Measurements from ENCODE around the gene CDC7.

DNA sequence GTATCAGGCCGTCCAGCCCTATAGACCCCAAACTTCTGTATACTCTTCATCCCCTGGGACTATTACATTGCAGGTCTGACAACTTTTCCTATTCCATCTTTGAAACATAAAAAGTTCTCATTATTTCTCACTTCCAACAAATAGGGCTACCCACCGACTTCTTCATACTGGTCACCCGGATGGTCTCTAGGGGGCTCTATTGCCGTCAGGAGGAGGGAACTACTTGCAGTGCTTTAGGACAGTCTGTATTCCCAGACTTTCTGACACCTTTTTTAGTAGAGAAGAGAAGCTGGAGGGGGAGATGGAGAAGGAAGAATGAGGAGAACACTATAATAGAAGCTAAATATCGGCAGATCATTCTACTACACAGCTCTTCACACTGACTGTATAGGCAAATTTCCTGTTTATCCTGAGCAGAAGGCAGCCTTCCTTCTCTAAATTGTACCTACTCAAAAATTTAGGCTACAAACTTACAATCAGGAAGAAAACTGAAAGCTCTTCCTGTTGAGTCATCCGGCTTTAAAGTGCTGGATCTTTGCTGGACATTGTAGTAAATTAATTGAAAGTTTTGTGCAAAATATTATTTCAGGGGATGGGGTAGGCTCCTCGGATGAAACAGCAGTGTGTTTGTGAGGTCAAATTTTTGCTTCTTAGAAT lies 54.6 kb downstream of the CDC7 start:
- TF ChIP-seq, protein P1, sequence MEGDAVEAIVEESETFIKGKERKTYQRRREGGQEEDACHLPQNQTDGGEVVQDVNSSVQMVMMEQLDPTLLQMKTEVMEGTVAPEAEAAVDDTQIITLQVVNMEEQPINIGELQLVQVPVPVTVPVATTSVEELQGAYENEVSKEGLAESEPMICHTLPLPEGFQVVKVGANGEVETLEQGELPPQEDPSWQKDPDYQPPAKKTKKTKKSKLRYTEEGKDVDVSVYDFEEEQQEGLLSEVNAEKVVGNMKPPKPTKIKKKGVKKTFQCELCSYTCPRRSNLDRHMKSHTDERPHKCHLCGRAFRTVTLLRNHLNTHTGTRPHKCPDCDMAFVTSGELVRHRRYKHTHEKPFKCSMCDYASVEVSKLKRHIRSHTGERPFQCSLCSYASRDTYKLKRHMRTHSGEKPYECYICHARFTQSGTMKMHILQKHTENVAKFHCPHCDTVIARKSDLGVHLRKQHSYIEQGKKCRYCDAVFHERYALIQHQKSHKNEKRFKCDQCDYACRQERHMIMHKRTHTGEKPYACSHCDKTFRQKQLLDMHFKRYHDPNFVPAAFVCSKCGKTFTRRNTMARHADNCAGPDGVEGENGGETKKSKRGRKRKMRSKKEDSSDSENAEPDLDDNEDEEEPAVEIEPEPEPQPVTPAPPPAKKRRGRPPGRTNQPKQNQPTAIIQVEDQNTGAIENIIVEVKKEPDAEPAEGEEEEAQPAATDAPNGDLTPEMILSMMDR (IDR thresholded peaks at IDR 0.05; ENCODE audit: low read depth, low read length, poor library complexity, severe bottlenecking), result no peak
- no peak for TF ChIP-seq EZH2phosphoT487 (IDR thresholded peaks at IDR 0.05; ENCODE audit: borderline replicate concordance, low read length)
